Activated CD4-positive, alpha-beta T cell treated with anti-CD3 and anti-CD28 coated beads, Interleukin-2, amount 50 U/mL, for 16 hours (primary cell): Measurements from ENCODE around the gene LAGE3.

ENCODE experiments used
- DNase-seq: peaks from one replicate; pipeline ENCODE4 v3.0.0-alpha.2; 2020

Gene LAGE3

GRCh38 chrX:154478728-154479622 is at the start of gene LAGE3:
LAGE3 (minus strand) TSS chrX:154479281; CDS start chrX:154478915, 366 bp downstream.
- peak; percentile 94 for DNase-seq

DNA sequence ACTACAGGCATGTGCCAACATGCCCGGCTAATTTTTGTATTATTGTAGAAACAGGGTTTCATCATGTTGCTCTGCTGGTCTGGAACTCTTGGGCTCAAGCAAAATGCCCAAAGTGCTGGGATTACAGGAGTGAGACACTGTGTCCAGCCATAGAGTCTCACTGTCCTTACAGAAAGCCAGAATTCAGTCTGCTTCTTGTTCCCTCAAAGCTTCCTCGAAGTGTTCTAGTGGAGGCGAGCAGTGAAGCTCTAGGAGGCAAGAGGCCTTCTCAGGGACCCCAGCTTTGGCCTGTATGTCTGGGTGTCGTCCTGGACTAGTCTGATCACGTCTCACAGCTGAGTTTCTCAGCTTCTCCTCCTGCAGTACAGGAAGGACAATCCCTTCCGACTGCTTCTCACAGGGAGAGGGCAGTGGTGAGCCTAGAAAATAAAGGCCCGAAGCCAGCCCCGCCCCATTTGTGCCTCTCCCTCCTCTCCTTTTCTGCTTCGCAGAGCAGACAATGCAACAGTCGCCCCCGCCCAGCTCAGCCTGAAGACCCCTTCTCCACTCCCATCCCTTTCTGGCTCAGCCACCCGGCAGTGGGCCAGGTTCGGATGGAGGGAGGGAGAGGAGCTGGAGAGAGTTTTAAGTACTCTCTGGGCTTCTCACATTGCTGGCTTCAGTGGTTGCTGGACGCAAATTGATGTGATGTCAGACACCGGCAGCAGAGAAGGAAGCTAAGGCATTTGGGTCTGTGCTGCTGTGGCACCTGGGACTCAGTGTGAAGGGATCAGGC is 48.0 kb upstream of the LAGE3 start:
- peak; percentile 64 for DNase-seq

DNA sequence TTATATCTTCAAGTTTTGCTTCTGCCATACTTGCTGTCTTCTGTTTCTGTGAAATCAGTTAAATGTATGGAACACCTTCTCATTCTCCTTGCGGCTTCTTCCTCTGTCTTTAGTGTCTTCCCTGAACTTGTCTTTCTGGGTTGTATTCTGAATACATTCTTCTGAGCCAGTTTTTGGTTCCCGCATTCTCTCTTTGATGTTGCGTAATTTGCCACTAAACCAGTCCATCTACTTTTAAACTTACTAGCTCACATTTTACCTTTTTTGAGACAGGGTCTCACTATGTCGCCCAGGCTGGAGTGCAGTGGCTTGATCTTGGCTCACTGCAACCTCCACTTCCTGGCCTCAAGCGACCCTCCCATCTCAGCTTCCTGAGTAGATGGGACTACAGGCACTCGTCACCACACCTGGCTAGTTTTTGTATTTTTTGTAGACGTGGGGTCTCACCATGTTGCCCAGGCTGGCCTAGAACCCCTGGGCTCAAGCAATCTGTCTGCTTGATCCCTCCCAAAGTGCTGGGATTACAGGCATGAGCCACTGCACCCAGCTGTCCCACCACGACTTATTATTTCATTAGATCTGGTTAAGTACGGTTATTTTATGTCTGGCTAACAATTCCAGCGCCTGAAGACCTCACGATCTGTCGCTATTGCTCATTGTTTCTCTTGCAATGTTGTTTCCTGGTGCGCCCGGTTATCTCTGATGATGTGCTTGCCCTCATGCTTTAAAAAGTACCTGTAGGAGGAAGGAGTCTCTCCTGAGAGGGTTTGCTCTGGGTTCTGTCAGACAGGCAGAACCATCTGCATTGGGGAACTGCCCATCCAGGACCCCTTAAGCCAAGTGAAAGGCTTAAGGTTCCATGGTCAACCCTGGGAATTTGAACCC is 46.8 kb upstream of the LAGE3 start:
- DNase-seq: no peak

GRCh38 chrX:154519389-154519788 is 40.3 kb upstream of the LAGE3 start:
- no peak for DNase-seq

DNA sequence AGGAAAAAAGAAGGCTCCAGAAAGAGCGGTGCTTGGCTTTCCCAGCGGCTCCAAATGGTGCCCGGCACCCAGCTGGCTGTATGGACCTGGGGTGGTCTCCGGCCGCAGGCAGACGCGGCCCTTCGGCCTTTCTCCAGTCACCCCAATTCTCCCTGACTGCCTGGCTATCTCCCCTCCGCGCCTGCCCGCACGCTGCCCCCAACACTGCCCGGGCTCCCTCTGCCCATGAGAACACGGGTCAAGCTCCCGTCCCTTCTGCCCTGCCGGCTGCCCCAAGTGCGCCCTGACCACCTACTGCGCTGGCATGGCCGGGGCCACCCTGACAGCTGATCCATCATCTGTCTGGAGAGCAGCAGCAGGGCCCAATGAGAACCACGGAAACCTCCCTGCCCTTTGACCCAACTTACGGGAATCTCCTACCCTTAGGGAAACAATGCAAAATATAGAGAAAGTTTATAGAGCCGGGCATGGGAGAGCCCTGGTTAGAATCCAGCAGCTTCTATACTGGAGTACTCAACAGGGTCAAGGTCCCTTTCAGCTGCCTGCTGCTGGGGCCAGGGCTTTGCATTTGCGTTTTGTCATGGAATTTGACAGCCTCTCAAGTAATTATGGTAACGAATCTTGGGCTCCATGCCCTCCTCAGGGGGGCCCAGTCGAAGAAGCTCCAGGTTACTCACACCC is 38.2 kb upstream of the LAGE3 start:
- no peak for DNase-seq

- no peak for DNase-seq
These were observed 37.6 kb upstream of the LAGE3 start for GRCh38 chrX:154516656-154517100.

DNA sequence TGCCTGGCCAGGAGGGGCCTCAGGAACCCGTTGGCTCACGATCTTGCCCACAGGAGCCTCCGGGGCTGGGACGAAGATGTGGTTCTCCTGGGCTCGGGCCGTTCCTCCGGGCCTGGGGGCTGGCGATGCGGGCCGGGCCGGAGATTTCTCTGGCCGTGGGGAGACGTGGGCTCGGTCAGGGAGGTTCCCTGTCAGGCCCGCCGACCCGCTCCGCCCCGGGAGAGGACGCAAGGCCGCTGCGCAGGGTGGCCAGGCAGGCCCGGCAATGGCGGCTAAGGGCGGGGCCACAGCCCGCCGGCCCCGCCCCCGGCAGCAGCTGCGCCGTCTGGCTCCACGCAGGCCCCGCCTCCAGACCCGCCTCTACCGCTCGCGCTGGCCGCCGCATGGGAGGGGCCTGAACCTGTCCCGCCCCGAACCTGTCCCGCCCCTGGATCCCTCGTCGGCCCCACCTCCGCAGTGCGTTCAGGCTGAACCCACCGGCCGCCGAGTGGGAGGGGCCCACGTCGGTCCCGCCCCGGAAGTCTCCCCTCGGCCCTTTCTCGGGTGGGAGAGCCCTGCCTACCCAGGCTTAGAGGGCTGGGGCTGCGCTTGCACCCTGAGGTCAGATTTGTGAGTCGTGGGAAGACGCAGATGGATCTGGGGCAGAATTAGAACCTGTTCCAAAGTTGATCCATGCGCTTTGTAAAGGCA is 37.0 kb upstream of the LAGE3 start, which contains the start of gene FAM3A:
FAM3A (minus strand) TSS at position 267 of the 690 bp plus-strand sequence. CDS start 460 bp downstream, outside the sequence.
- DNase-seq: peak; percentile 95

DNA sequence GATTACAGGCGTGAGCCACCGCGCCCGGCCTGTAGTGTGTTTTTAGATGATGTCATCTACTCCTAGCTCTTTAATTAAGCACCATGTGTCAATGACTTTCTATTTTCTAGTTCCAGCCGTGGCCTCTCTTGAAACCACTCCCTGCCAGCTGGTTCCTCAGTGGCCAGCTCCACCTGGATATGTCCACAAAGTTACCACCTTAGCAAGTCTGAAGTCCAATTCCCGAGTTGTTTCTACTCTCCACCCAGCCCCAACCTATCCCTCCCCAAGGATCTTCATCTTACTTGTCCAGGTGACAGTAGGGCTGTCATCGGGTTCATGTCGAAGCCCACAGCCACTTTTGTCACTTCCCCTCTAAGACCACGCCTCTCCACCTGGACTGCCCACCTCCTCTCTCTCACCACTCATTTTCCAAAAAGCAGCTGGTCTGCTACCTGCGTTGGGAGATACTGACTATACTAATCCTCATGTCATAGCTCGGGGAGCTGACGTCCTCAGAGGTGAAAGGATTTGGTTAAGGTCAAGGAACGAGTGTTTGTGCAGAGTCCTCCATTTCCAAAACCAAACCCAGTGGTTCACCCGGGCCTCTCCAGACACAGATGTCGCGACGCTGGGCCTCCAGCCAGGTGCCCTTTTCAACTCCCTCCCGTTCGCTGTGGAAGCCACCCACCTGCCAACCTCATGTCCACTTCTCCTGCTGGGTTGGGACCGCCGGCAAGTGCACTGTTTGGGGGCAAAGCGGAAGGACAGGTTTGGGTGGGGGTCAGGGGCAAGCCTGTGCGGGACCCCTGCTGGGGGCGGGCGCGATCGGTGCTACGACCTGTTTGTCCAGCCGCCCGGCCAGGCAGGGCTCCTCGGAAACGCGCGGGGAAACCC is 36.2 kb upstream of the LAGE3 start:
- peak; percentile 23 for DNase-seq

- DNase-seq: no peak
These were observed 34.6 kb upstream of the LAGE3 start for GRCh38 chrX:154513716-154514115.

- DNase-seq: no peak
These were observed 33.9 kb upstream of the LAGE3 start for GRCh38 chrX:154512879-154513553.

DNA sequence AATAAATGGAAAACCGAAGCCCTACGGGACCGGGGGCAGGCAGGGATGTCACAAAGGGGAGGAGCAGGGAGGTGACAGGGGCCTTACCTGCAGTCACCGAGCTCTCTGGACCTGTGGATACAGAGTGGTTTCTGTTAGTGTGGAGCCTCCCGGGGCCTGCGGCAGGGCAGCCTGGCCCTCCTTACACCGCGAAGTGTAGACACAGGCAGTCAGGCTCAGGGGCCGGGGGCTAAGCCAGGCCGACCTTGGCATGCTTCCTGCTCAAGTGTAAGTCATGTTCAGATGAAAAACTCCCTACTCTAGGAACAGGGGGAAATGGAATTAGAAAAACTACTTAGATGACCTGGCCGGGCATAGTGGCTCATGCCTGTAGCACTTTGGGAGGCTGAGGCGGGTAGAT is 32.7 kb upstream of the LAGE3 start:
- DNase-seq: no peak

GRCh38 chrX:154509455-154509854 is 30.4 kb upstream of the LAGE3 start:
- no peak for DNase-seq

DNA sequence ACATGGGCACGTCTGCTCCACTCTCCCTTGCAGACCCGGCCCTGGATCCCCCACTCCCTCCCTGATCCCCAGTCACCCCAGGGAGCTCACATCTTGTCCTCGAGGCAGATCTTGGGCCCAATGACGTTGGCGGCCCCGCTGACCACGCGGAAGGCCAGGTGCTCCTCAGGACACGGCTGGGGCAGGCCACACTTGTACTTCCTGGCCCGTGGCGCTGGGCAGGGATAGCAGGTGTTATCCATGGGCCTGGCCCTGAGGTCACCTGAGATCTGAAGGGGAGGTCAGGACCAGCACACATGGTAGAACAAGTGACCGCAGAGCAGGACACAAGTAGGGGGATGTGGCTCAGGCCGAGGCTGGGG is 29.3 kb upstream of the LAGE3 start:
- no peak for DNase-seq

DNA sequence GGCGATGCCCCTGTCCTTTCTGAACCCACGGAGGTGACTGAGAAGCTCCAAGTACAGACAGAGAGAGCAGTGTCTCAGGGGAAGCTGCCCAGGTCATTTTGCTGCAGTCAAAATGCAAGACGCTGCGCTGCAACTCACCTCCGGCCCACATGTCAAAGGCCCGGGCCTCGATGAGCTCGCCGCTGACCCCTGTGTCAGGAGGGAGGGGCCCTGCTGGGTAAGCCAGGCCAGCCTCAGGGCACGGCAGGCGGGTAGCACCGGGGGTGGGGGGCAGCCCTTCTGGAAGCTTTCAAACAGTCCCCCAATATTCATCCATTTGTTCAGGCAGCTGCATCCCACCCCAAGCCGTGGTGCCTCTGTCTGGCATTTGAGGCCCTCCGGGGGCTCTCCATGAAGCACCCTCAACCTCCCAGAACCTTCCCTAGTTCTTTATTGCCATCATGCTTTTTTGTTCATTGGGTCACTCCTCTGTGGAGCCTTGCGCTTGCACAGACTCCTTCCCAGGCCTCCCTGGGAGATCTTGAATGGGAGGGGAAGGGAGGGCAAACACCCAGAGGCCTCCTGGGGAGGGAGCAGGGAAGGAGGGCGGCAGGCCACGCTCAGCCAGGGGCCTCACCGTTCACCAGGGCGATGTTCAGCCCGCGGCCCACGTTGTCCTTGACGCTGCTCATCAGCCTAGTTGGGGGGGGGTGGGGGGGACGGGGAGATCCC is 28.7 kb upstream of the LAGE3 start:
- DNase-seq: no peak

GRCh38 chrX:154506483-154507332 is 27.6 kb upstream of the LAGE3 start:
- no peak for DNase-seq

- DNase-seq: no peak
These were observed 26.7 kb upstream of the LAGE3 start for GRCh38 chrX:154505734-154506133.

DNA sequence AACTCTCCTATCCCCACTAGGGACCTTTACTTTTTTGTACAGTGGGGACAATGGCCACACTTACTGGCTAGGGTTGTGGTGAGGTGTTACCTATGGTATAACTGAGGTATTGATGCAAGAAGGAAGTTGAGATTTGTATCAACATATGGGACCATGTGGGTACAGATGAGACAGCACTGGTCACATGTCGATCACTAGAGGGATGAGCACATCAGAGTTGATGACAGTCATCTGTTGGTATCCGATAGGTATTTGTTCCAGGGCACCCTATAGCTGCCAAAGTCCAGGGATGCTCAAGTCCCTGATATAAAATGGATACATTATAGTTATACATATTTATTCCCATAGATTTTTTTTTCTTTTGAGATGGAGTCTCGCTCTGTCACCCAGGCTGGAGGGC is 23.9 kb upstream of the LAGE3 start:
- DNase-seq: no peak

GRCh38 chrX:154502098-154502497 is 23.0 kb upstream of the LAGE3 start:
- DNase-seq: no peak
